HepG2 (cell line): Measurements from ENCODE around the gene MLH1. TPM values are rescaled to one million over a fixed set of nuclear protein-coding genes. Genes with fewer than 3 reads are reported as not detected.

Experiments used
- BORCS8-MEF2B ChIP-seq: sonication (generic); formaldehyde crosslinking; IDR thresholded peaks from 2 replicates; pipeline ENCODE4 v1.8.0; 2022; ENCODE audit warnings: mild to moderate bottlenecking, missing genetic modification reagents
- BRD4 ChIP-seq: sonication (generic); formaldehyde crosslinking; IDR thresholded peaks from 2 replicates; pipeline ENCODE4 v1.4.0; 2020; ENCODE audit warnings: missing genetic modification reagents
- DBP ChIP-seq: sonication (generic); formaldehyde crosslinking; IDR thresholded peaks from 2 replicates; pipeline ENCODE4 v1.4.0; 2020; ENCODE audit warnings: missing genetic modification reagents; ENCODE audit errors: not compliant biosample characterization
- FOSL1 ChIP-seq: sonication (generic); formaldehyde crosslinking; IDR thresholded peaks from 2 replicates; pipeline ENCODE4 v1.9.0; 2021; ENCODE audit warnings: missing genetic modification reagents, borderline replicate concordance
- HBP1 ChIP-seq: IDR thresholded peaks from 2 replicates; pipeline ENCODE4 v1.6.1; 2016; ENCODE audit warnings: low read depth, control low read depth
- HNF1B ChIP-seq: sonication (generic); formaldehyde crosslinking; IDR thresholded peaks from 2 replicates; pipeline ENCODE4 v1.5.1; 2020; ENCODE audit warnings: mild to moderate bottlenecking, moderate library complexity, missing genetic modification reagents
- KLF9 ChIP-seq: IDR thresholded peaks from 2 replicates; pipeline ENCODE4 v1.6.1; 2016; ENCODE audit warnings: low read depth
- NFATC3 ChIP-seq: sonication (generic); formaldehyde crosslinking; IDR thresholded peaks from 2 replicates; pipeline ENCODE4 v1.5.1; 2020; ENCODE audit warnings: mild to moderate bottlenecking, missing genetic modification reagents
- PAX8 ChIP-seq: sonication (generic); formaldehyde crosslinking; IDR thresholded peaks from 2 replicates; pipeline ENCODE4 v1.8.0; 2022; ENCODE audit warnings: mild to moderate bottlenecking, missing genetic modification reagents, borderline replicate concordance
- PBX2 ChIP-seq: IDR thresholded peaks from 2 replicates; pipeline ENCODE4 v1.6.1; 2016; ENCODE audit warnings: control low read depth
- SALL2 ChIP-seq: sonication (generic); formaldehyde crosslinking; IDR thresholded peaks from 2 replicates; pipeline ENCODE4 v1.8.1; 2023; ENCODE audit warnings: mild to moderate bottlenecking, missing genetic modification reagents, inconsistent platforms
- SRY ChIP-seq: sonication (generic); formaldehyde crosslinking; IDR thresholded peaks from 2 replicates; pipeline ENCODE4 v1.8.0; 2022; ENCODE audit warnings: mild to moderate bottlenecking, missing genetic modification reagents
- TAF15 ChIP-seq: fragments of 200-400 bp; formaldehyde crosslinking; IDR thresholded peaks from one replicate; pipeline ENCODE4 v1.6.1; 2018; ENCODE audit warnings: mild to moderate bottlenecking, low read depth, low read length; ENCODE audit not compliant: poor library complexity, severe bottlenecking
- TRAFD1 ChIP-seq: sonication (generic); formaldehyde crosslinking; IDR thresholded peaks from 2 replicates; pipeline ENCODE4 v1.5.1; 2020; ENCODE audit warnings: missing genetic modification reagents, mild to moderate bottlenecking, borderline replicate concordance
- TRIM24 ChIP-seq: sonication (generic); formaldehyde crosslinking; IDR thresholded peaks from 2 replicates; pipeline ENCODE4 v1.8.0; 2022; ENCODE audit warnings: mild to moderate bottlenecking, missing genetic modification reagents
- ZBTB21 ChIP-seq: sonication (generic); formaldehyde crosslinking; IDR thresholded peaks from 2 replicates; pipeline ENCODE4 v1.4.0; 2020; ENCODE audit warnings: missing genetic modification reagents
- ZBTB33 ChIP-seq: sonication (generic); formaldehyde crosslinking; IDR thresholded peaks from 2 replicates; pipeline ENCODE4 v1.4.0; 2020; ENCODE audit warnings: missing genetic modification reagents
- ZNF3 ChIP-seq: IDR thresholded peaks from 2 replicates; pipeline ENCODE4 v1.7.0; 2017; ENCODE audit warnings: inconsistent platforms
- ZNF30 ChIP-seq: sonication (generic); formaldehyde crosslinking; IDR thresholded peaks from 2 replicates; pipeline ENCODE4 v1.5.0; 2020; ENCODE audit warnings: mild to moderate bottlenecking, missing genetic modification reagents
- ZNF615 ChIP-seq: sonication (generic); formaldehyde crosslinking; IDR thresholded peaks from 2 replicates; pipeline ENCODE4 v1.5.0; 2020; ENCODE audit warnings: mild to moderate bottlenecking, missing genetic modification reagents, borderline replicate concordance
- ZSCAN29 ChIP-seq: sonication (generic); formaldehyde crosslinking; conservative IDR thresholded peaks from 2 replicates; pipeline ENCODE4 v1.4.0; 2020; ENCODE audit warnings: mild to moderate bottlenecking, missing genetic modification reagents
- polyA plus RNA-seq, 8 experiments: library from polyadenylated mRNA; depleted of rRNA in 3 of 8; stranded (reverse) in 7 of 8; unstranded in 1 of 8; fragments of >200 nt; fragmentation: Illumina TruSeq in 4 of 8; extraction: Trizol in 4 of 8; gene quantifications; 2 replicates each; pipeline versions ENCODE4 v1.2.1 to v1.2.3, GENCODE V29; 2011 to 2016; ENCODE audit warnings: low read depth in 4 of 8, missing spikeins in 1 of 8, mixed read lengths in 1 of 8; ENCODE audit not compliant: insufficient read depth in 1 of 8
- total RNA-seq, 5 experiments: library from RNA; depleted of rRNA; stranded (reverse); fragments of >200 nt; fragmentation: Illumina TruSeq; extraction: Trizol; gene quantifications; 2 replicates each; pipeline ENCODE4 v1.2.3, GENCODE V29; 2016; ENCODE audit warnings: low read depth in 1 of 5

MLH1 gene
- total and polyA plus RNA-seq, 2 of the 13 experiments (the other 11 are each of a cell fraction or from before 2014, with no cell fraction given) = 29.5 to 70.8 TPM

- TF ChIP-seq FOSL1 (CRISPR knock-in tag) = no peak
- TF ChIP-seq TRAFD1 (CRISPR knock-in tag) = no peak
- TF ChIP-seq TAF15 = no peak
- TF ChIP-seq NFATC3 (CRISPR knock-in tag) = 0 out of 2 replicates have a peak, but pooled peaks have one; percentile 75
- TF ChIP-seq PBX2 (CRISPR knock-in tag) = no peak
- peak; percentile 91 for TF ChIP-seq ZNF30 (CRISPR knock-in tag)
- TF ChIP-seq TRIM24 (CRISPR knock-in tag) = no peak
- TF ChIP-seq PAX8 = no peak
- TF ChIP-seq DBP (CRISPR knock-in tag) = no peak
- no peak for TF ChIP-seq ZNF3 (CRISPR knock-in tag)
- TF ChIP-seq BRD4 (CRISPR knock-in tag) = peak; percentile 86
- TF ChIP-seq HNF1B (CRISPR knock-in tag) = peak; percentile 64
- TF ChIP-seq SRY (CRISPR knock-in tag) = no peak; the same call in none of the 2 replicates
- TF ChIP-seq ZSCAN29 = no peak
- peak; percentile 71 for TF ChIP-seq SALL2 (CRISPR knock-in tag)
- TF ChIP-seq ZBTB21 (CRISPR knock-in tag) = no peak
- no peak; the same call in 1 of the 2 replicates for TF ChIP-seq KLF9 (CRISPR knock-in tag)
- TF ChIP-seq HBP1 (CRISPR knock-in tag) = peak; percentile 81; the same call in 1 of the 2 replicates
- peak; percentile 88 for TF ChIP-seq BORCS8-MEF2B (CRISPR knock-in tag)
- no peak for TF ChIP-seq ZNF615
- peak; percentile 34; the same call in 1 of the 2 replicates for TF ChIP-seq ZBTB33 (CRISPR knock-in tag)
These were observed 452 bp upstream of the MLH1 start, which contains the start of gene EPM2AIP1 (continued) for GRCh38 chr3:36992806-36993325.
